Choroid plexus epithelial cell (primary cell): ENCODE data around the gene CELF4.

ENCODE experiments used
- DNase-seq: peaks from one replicate; pipeline ENCODE4 v3.0.0-alpha.2; 2010; ENCODE audit warnings: low read depth
- H3K4me3 ChIP-seq: 2 replicates; pipeline ENCODE4 v1.5.1; 2011; ENCODE audit warnings: low read depth, mild to moderate bottlenecking, control low read depth, low read length, moderate library complexity
- TF ChIP-seq, protein P1 (sequence below): conservative IDR thresholded peaks from 2 replicates; pipeline ENCODE4 v1.5.1; 2011; ENCODE audit warnings: low read depth, mild to moderate bottlenecking, control low read depth, inconsistent platforms, low read length, moderate library complexity

Gene CELF4

DNA sequence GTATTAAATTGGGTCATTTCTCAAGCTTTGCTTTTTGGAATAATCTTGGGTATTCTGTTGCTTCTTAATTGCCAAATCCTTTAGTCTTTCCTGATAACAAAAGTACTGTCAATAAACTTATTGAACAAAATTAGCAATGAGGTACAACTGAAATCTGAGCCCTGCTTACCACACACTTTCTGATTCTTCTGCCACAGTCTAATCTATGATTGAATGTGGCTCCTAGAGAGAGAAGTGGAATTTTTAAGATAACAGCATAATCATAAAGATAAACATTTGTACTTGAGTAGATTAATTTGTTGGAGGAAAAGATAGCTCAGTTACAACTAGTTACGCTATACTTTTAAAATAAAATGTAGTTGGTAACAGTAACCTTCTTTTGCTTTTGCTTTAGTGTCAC is 354.8 kb downstream of the CELF4 start:
- no peak overlapping the region for H3K4me3 ChIP-seq
- DNase-seq, result no peak
- TF ChIP-seq, protein P1, sequence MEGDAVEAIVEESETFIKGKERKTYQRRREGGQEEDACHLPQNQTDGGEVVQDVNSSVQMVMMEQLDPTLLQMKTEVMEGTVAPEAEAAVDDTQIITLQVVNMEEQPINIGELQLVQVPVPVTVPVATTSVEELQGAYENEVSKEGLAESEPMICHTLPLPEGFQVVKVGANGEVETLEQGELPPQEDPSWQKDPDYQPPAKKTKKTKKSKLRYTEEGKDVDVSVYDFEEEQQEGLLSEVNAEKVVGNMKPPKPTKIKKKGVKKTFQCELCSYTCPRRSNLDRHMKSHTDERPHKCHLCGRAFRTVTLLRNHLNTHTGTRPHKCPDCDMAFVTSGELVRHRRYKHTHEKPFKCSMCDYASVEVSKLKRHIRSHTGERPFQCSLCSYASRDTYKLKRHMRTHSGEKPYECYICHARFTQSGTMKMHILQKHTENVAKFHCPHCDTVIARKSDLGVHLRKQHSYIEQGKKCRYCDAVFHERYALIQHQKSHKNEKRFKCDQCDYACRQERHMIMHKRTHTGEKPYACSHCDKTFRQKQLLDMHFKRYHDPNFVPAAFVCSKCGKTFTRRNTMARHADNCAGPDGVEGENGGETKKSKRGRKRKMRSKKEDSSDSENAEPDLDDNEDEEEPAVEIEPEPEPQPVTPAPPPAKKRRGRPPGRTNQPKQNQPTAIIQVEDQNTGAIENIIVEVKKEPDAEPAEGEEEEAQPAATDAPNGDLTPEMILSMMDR, result no peak

DNA sequence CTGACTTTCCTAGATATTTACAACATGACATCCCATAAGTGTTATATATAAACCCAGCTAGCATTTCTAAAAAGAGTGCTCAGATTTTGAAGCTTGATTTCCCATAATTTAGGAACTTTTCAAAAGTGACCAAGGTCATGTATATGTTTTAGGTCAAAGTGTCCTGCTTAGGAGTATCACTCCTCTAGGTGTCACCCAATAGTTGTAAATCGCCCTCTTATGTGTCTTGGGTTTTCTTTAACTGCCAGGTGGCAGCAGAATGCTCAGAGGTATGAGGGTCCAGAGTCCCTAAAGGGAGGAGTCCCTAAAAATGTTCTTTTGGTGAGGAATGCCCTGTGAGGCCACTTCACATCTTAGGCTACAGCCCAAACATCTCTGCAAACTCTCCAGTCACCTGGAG is 358.3 kb downstream of the CELF4 start:
- no peak for DNase-seq
- TF ChIP-seq, protein P1, result no peak
- H3K4me3 ChIP-seq, result no peak overlapping the region

DNA sequence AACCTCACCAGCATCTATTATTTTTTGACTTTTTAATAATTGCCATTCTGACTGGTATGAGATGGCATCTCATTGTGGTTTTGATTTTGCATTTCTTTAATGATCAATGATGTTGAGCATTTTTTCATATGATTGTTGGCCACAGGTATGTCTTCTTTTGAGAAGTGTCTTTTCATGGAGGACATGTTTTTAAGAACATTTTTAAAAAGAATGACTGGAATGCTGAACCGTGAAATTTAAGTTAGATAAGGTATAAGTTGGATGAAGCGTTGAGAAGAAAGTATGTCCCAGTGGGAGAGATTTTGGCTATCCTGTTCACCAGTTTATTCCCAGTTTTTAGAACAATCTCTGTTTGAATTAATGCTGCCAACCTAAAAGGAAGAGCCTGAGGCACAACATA is 365.9 kb downstream of the CELF4 start:
- no peak for DNase-seq
- no peak overlapping the region for H3K4me3 ChIP-seq
- TF ChIP-seq, protein P1, result no peak
